GM23338 (cell line): ENCODE data around the gene MMP25. TPM values are rescaled to one million over a fixed set of nuclear protein-coding genes. Genes with fewer than 3 reads are reported as not detected.

Experiments
- ATAC-seq: fragments of 200-7000 bp; cut with Tn5 transposase; 3 replicates; pipeline ENCODE4 v1.9.1; 2020
- DNase-seq: peaks from one replicate; pipeline ENCODE4 v3.0.0-alpha.2; 2015; ENCODE audit warnings: low spot score
- H2AFZ ChIP-seq: fragments of 200-600 bp; sonication (generic); 2 replicates; pipeline ENCODE4 v1.8.0; 2016; ENCODE audit warnings: antibody characterized with exemption, mild to moderate bottlenecking, moderate library complexity
- H3F3A ChIP-seq: fragments of 200-600 bp; sonication (generic); replicated peaks from 2 replicates; pipeline ENCODE4 v1.8.0; 2017; ENCODE audit warnings: antibody characterized with exemption, mixed run types, low read depth
- H3K27ac ChIP-seq: fragments of 200-600 bp; sonication (generic); 2 replicates; pipeline ENCODE4 v1.6.1; 2016; ENCODE audit warnings: low read depth
- H3K27me3 ChIP-seq: fragments of 200-600 bp; sonication (generic); 2 replicates; pipeline ENCODE4 v1.8.0; 2016; ENCODE audit warnings: mild to moderate bottlenecking, mixed run types, moderate library complexity; ENCODE audit not compliant: insufficient read depth
- H3K36me3 ChIP-seq: fragments of 200-600 bp; sonication (generic); 2 replicates; pipeline ENCODE4 v1.8.0; 2016; ENCODE audit warnings: mild to moderate bottlenecking; ENCODE audit not compliant: insufficient read depth
- H3K4me1 ChIP-seq: fragments of 200-600 bp; sonication (generic); 2 replicates; pipeline ENCODE4 v1.8.0; 2016; ENCODE audit warnings: mild to moderate bottlenecking, moderate library complexity; ENCODE audit not compliant: insufficient read depth
- H3K4me2 ChIP-seq: fragments of 200-600 bp; sonication (generic); 2 replicates; pipeline ENCODE4 v1.7.1; 2017; ENCODE audit warnings: mixed run types
- H3K4me3 ChIP-seq: fragments of 200-600 bp; sonication (generic); 2 replicates; pipeline ENCODE4 v1.6.1; 2016; ENCODE audit warnings: mixed run types
- H3K79me2 ChIP-seq: fragments of 200-600 bp; sonication (generic); replicated peaks from 2 replicates; pipeline ENCODE4 v1.8.0; 2017; ENCODE audit warnings: mild to moderate bottlenecking; ENCODE audit not compliant: insufficient read depth
- H3K9me2 ChIP-seq: fragments of 200-600 bp; sonication (generic); 2 replicates; pipeline ENCODE4 v1.8.0; 2017; ENCODE audit not compliant: insufficient read depth
- H4K20me1 ChIP-seq: fragments of 200-600 bp; sonication (generic); replicated peaks from 2 replicates; pipeline ENCODE4 v1.8.0; 2017; ENCODE audit warnings: mild to moderate bottlenecking; ENCODE audit not compliant: insufficient read depth
- H3K27ac Mint-ChIP-seq: 2 replicates; pipeline ENCODE4 v1.8.0; 2020; ENCODE audit warnings: inconsistent platforms, mild to moderate bottlenecking, moderate library complexity, mixed read lengths
- H3K27me3 Mint-ChIP-seq: 3 replicates; pipeline ENCODE4 v1.8.0; 2022; ENCODE audit warnings: low read depth, mild to moderate bottlenecking, moderate library complexity, mixed read lengths, inconsistent platforms; ENCODE audit not compliant: insufficient read depth, poor library complexity
- H3K36me3 Mint-ChIP-seq: 3 replicates; pipeline ENCODE4 v1.8.0; 2021; ENCODE audit warnings: low read depth, mild to moderate bottlenecking, inconsistent platforms, moderate library complexity, mixed read lengths
- H3K4me1 Mint-ChIP-seq: 3 replicates; pipeline ENCODE4 v1.8.0; 2020; ENCODE audit warnings: mild to moderate bottlenecking, inconsistent platforms, mixed read lengths
- H3K4me3 Mint-ChIP-seq: 3 replicates; pipeline ENCODE4 v1.8.0; 2021; ENCODE audit warnings: moderate library complexity, mild to moderate bottlenecking, inconsistent platforms, mixed read lengths
- H3K9me3 Mint-ChIP-seq: 3 replicates; pipeline ENCODE4 v1.8.0; 2020; ENCODE audit warnings: moderate library complexity, mild to moderate bottlenecking, inconsistent platforms, mixed read lengths
- CREB1 ChIP-seq: fragments of 250-450 bp; sonication (Bioruptor Pico); IDR thresholded peaks from 2 replicates; pipeline ENCODE4 v1.5.0; 2020; ENCODE audit warnings: low read depth, mild to moderate bottlenecking, moderate library complexity
- CTCF ChIP-seq, 2 experiments: fragments of 200-600 bp in 1 of 2; sonication (generic) in 1 of 2; conservative IDR thresholded peaks; 2 replicates each; pipeline versions ENCODE4 v1.5.1 to v1.6.1; 2016 to 2017; ENCODE audit warnings: antibody characterized with exemption in 2 of 2, low read depth in 2 of 2, mild to moderate bottlenecking in 2 of 2, moderate library complexity in 1 of 2
- ETS1 ChIP-seq: IDR thresholded peaks from 2 replicates; pipeline ENCODE4 v1.6.1; 2016; ENCODE audit warnings: antibody characterized with exemption
- EZH2 ChIP-seq: fragments of 200-600 bp; sonication (generic); IDR thresholded peaks from one replicate; pipeline ENCODE4 v1.8.0; 2017; ENCODE audit warnings: antibody characterized with exemption, mild to moderate bottlenecking, low read depth; ENCODE audit not compliant: unreplicated experiment
- NANOG ChIP-seq: IDR thresholded peaks from 2 replicates; pipeline ENCODE4 v1.6.1; 2016; ENCODE audit warnings: antibody characterized with exemption, borderline replicate concordance
- POLR2AphosphoS5 ChIP-seq: IDR thresholded peaks from 2 replicates; pipeline ENCODE4 v1.6.1; 2016; ENCODE audit warnings: antibody characterized with exemption, low read depth
- ZNF114 ChIP-seq: fragments of 250-450 bp; sonication (Bioruptor Pico); IDR thresholded peaks from 2 replicates; pipeline ENCODE4 v1.5.0; 2020; ENCODE audit warnings: mild to moderate bottlenecking, moderate library complexity
- ZNF331 ChIP-seq: fragments of 250-450 bp; sonication (Bioruptor Pico); IDR thresholded peaks from 2 replicates; pipeline ENCODE4 v1.5.0; 2020; ENCODE audit warnings: low read depth, mild to moderate bottlenecking, moderate library complexity
- ZNF462 ChIP-seq: fragments of 250-450 bp; sonication (Bioruptor Pico); IDR thresholded peaks from 2 replicates; pipeline ENCODE4 v1.5.0; 2020; ENCODE audit warnings: mild to moderate bottlenecking, moderate library complexity
- polyA plus RNA-seq: library from polyadenylated mRNA; unstranded; fragments of >200 nt; fragmentation: Nextera tagmentation; extraction: Ambion mirVana; gene quantifications from 2 replicates; pipeline ENCODE4 v1.2.1, GENCODE V29; 2016
- total RNA-seq: library from RNA; depleted of rRNA; stranded (reverse); fragments of >200 nt; shearing (Covaris generic); gene quantifications from 2 replicates; pipeline ENCODE4 v1.2.3, GENCODE V29; 2014

MMP25 gene
- total and polyA plus RNA-seq, 2 experiments from 2014 or later, result 7.7 to 15.9 TPM

GRCh38 chr16:3007059-3007956 is 39.1 kb upstream of the MMP25 start:
- H3K4me3 Mint-ChIP-seq, result peak overlapping the region; percentile 82
- H3K27ac Mint-ChIP-seq, result peak overlapping the region; percentile 100
- Histone ChIP-seq H3K27ac (peak overlapping the region; percentile 100), H4K20me1 (no peaks in the 10 kb centered on the region), H3K4me2 (peak overlapping the region; percentile 90), H3K27me3 (peaks cover 11% of the 10 kb centered on the region), H3K79me2 (no peaks in the 10 kb centered on the region; the same call in 1 of the 2 replicates), H3K4me3 (peak overlapping the region; percentile 55), H3K9me2 (no peaks in the 10 kb centered on the region), H3K36me3 (no peaks in the 10 kb centered on the region), H3K4me1 (peaks cover 63% of the 10 kb centered on the region), H2AFZ (no peak overlapping the region), H3F3A (peaks cover 37% of the 10 kb centered on the region)
- H3K36me3 Mint-ChIP-seq, result peaks cover 13% of the 10 kb centered on the region
- DNase-seq (peak; percentile 86), ATAC-seq (peak; percentile 3)
- peak in 1 of 2 experiments; percentile 24; a peak in 1 of 4 replicates for TF ChIP-seq CTCF (conservative IDR thresholded peaks at IDR 0.05; ENCODE audit: low read depth in 2 of 2)
- no peak for TF ChIP-seq ZNF331 (CRISPR knock-in tag)
- no peak for TF ChIP-seq ETS1
- TF ChIP-seq CREB1, result no peak
- H3K4me1 Mint-ChIP-seq, result peaks cover 44% of the 10 kb centered on the region
- H3K9me3 Mint-ChIP-seq, result no peaks in the 10 kb centered on the region
- peaks cover 36% of the 10 kb centered on the region for H3K27me3 Mint-ChIP-seq

- H3K27ac Mint-ChIP-seq, result peak overlapping the region; percentile 100
- Histone ChIP-seq H3K36me3 (no peaks in the 10 kb centered on the region), H3K27me3 (peaks cover 11% of the 10 kb centered on the region), H3K4me2 (peak overlapping the region; percentile 90), H3K9me2 (no peaks in the 10 kb centered on the region), H2AFZ (no peak overlapping the region), H3K27ac (peak overlapping the region; percentile 100), H3K4me3 (peak overlapping the region; percentile 55), H4K20me1 (no peaks in the 10 kb centered on the region), H3K4me1 (peaks cover 67% of the 10 kb centered on the region), H3F3A (peaks cover 43% of the 10 kb centered on the region), H3K79me2 (no peaks in the 10 kb centered on the region; the same call in 1 of the 2 replicates)
- no peaks in the 10 kb centered on the region for H3K9me3 Mint-ChIP-seq
- ATAC-seq, result peak; percentile 23
- H3K27me3 Mint-ChIP-seq, result peaks cover 42% of the 10 kb centered on the region
- H3K36me3 Mint-ChIP-seq, result peaks cover 9% of the 10 kb centered on the region; the same call in 2 of the 3 replicates
- DNase-seq, result peak; percentile 99
- H3K4me3 Mint-ChIP-seq, result peak overlapping the region; percentile 82
- H3K4me1 Mint-ChIP-seq, result peaks cover 51% of the 10 kb centered on the region
- no peak for TF ChIP-seq EZH2
- TF ChIP-seq POLR2AphosphoS5, result peak; percentile 63
- peak; percentile 87 for TF ChIP-seq CREB1
- TF ChIP-seq ZNF114 (CRISPR knock-in tag), result peak; percentile 91; the same call in 1 of the 2 replicates
- peak; percentile 90 for TF ChIP-seq NANOG
- no peak for TF ChIP-seq ZNF462
Observed at GRCh38 chr16:3007957-3008689, 38.2 kb upstream of the MMP25 start.
